Mononuclear cell (primary cell): Measurements from ENCODE around the gene SYCP2L. TPM values are rescaled to one million over a fixed set of nuclear protein-coding genes. Genes with fewer than 3 reads are reported as not detected.

Experiments used
- H3K27me3 ChIP-seq: 2 replicates; pipeline ENCODE4 v1.6.0; 2011; ENCODE audit warnings: low read length, control low read depth; ENCODE audit not compliant: insufficient read depth
- H3K4me1 ChIP-seq: 2 replicates; pipeline ENCODE4 v1.5.1; 2011; ENCODE audit warnings: mild to moderate bottlenecking, low read length, control low read depth; ENCODE audit not compliant: insufficient read depth
- H3K4me3 ChIP-seq: 2 replicates; pipeline ENCODE4 v1.5.1; 2011; ENCODE audit warnings: mild to moderate bottlenecking, low read length, moderate library complexity
- H3K9me3 ChIP-seq: 2 replicates; pipeline ENCODE4 v1.5.1; 2011; ENCODE audit warnings: low read depth, mild to moderate bottlenecking, control low read depth, low read length
- total RNA-seq: library from RNA; depleted of rRNA; stranded (reverse); fragments of >200 nt; gene quantifications from one replicate; pipeline ENCODE4 v1.2.3, GENCODE V29; 2012

The SYCP2L gene
- total RNA-seq, 1 donor: not detected

GRCh38 chr6:11017090-11017489, 130.2 kb downstream of the SYCP2L start:
- Histone ChIP-seq H3K4me3 (no peak overlapping the region), H3K4me1 (no peaks in the 10 kb centered on the region), H3K9me3 (no peaks in the 10 kb centered on the region), H3K27me3 (peaks cover 14% of the 10 kb centered on the region)

DNA sequence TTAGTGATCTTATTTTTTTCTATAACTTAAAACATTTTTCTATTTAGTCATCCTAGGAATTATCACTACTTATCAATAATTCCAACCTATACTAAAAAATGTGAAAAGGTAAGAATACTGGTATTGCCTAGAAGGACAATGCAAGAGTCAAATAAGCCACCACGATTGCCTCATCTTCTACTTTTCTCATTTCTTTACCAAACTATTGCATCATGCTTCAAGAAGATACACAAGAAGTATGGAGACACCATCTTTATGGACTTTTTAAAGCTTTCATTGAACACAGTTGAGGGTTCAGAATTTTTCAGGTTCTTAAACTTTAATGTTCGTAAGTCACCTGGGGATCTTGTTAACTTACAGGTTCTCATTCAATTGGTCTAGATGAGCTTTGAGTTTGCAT, 131.4 kb downstream of the SYCP2L start:
- Histone ChIP-seq H3K4me1 (no peaks in the 10 kb centered on the region), H3K4me3 (no peak overlapping the region), H3K27me3 (peaks cover 11% of the 10 kb centered on the region), H3K9me3 (no peaks in the 10 kb centered on the region)

DNA sequence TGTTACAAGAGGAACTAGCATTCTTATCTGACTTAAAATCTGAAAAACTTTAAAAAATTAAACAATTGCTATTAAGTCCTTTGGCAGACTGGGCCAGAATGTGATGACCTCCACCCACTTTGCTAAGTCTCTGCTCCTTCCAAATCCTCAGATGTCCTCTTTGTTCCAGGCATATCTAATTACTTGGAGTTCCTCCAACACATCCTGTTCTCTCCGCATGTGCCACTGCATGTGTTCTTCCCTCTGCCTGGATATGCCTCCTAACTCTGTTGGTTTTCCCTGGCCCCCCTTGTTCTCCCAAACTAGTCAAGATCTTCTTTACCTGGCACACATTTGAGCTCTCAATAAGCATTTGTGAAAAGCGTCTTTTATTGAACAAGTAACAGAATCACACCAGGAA, 134.2 kb downstream of the SYCP2L start:
- Histone ChIP-seq H3K9me3 (no peaks in the 10 kb centered on the region), H3K27me3 (peaks cover 23% of the 10 kb centered on the region), H3K4me1 (no peaks in the 10 kb centered on the region), H3K4me3 (no peak overlapping the region)

- Histone ChIP-seq H3K4me1 (no peaks in the 10 kb centered on the region), H3K9me3 (no peaks in the 10 kb centered on the region), H3K4me3 (no peak overlapping the region), H3K27me3 (peaks cover 28% of the 10 kb centered on the region)
Measured at GRCh38 chr6:11021714-11022113, 134.9 kb downstream of the SYCP2L start.

- H3K9me3 ChIP-seq: no peaks in the 10 kb centered on the region
- no peaks in the 10 kb centered on the region for H3K4me1 ChIP-seq
- H3K27me3 ChIP-seq: peaks cover 38% of the 10 kb centered on the region
- no peak overlapping the region for H3K4me3 ChIP-seq
Measured at GRCh38 chr6:11023032-11023431, 136.2 kb downstream of the SYCP2L start.

Other genes with a start within 250 kb of the SYCP2L start
- gene C6orf52, start 192.4 kb upstream of the SYCP2L start, total RNA-seq: not detected
- gene PAK1IP1, start 192.1 kb upstream of the SYCP2L start, total RNA-seq: 7.6 TPM
- gene TMEM14C, start 164.0 kb upstream of the SYCP2L start, total RNA-seq: 20.6 TPM
- 28.9 TPM for gene TMEM14B, start 139.2 kb upstream of the SYCP2L start, total RNA-seq
- gene MAK, start 48.5 kb upstream of the SYCP2L start, total RNA-seq: 0.42 TPM
- gene GCM2, start 5.0 kb upstream of the SYCP2L start, total RNA-seq: not detected
- gene ELOVL2, start 157.3 kb downstream of the SYCP2L start, total RNA-seq: not detected
- 4.2 TPM for gene SMIM13, start 206.8 kb downstream of the SYCP2L start, total RNA-seq
- 0.10 TPM for gene ERVFRD-1, start 224.7 kb downstream of the SYCP2L start, total RNA-seq